Measurements from ENCODE around the gene FBXW8.

The FBXW8 gene

GRCh38 chr12:117037289-117038022 is 126.7 kb downstream of the FBXW8 start:
- TF ChIP-seq CTCF (conservative IDR thresholded peaks at IDR 0.05; ENCODE audit: low read depth, low read length) = no peak
- DNase-seq (ENCODE audit: low read depth) = no peak
- no peak overlapping the region for H3K4me3 ChIP-seq (ENCODE audit: low read length)

GRCh38 chr12:117038023-117038680 is 127.4 kb downstream of the FBXW8 start:
- H3K4me3 ChIP-seq (ENCODE audit: low read length) = no peak overlapping the region

GRCh38 chr12:117038919-117039318 is 128.2 kb downstream of the FBXW8 start:
- no peak for DNase-seq (ENCODE audit: low read depth)
- TF ChIP-seq CTCF (conservative IDR thresholded peaks at IDR 0.05; ENCODE audit: low read depth, low read length) = no peak
- H3K4me3 ChIP-seq (ENCODE audit: low read length) = no peak overlapping the region

More at GRCh38 chr12:117038023-117038680, 127.4 kb downstream of the FBXW8 start:
- TF ChIP-seq CTCF (conservative IDR thresholded peaks at IDR 0.05; ENCODE audit: low read depth, low read length) = no peak
- no peak for DNase-seq (ENCODE audit: low read depth)

- no peak for TF ChIP-seq CTCF (conservative IDR thresholded peaks at IDR 0.05; ENCODE audit: low read depth, low read length)
- H3K4me3 ChIP-seq (ENCODE audit: low read length) = no peak overlapping the region
- DNase-seq (ENCODE audit: low read depth) = no peak
These were observed 129.2 kb downstream of the FBXW8 start for GRCh38 chr12:117039891-117040309.

- TF ChIP-seq CTCF (conservative IDR thresholded peaks at IDR 0.05; ENCODE audit: low read depth, low read length) = no peak
- no peak for DNase-seq (ENCODE audit: low read depth)
- no peak overlapping the region for H3K4me3 ChIP-seq (ENCODE audit: low read length)
These were observed 129.7 kb downstream of the FBXW8 start for GRCh38 chr12:117040496-117040895.

GRCh38 chr12:117041798-117042170 is 131.0 kb downstream of the FBXW8 start:
- no peak for DNase-seq (ENCODE audit: low read depth)
- no peak for TF ChIP-seq CTCF (conservative IDR thresholded peaks at IDR 0.05; ENCODE audit: low read depth, low read length)
- H3K4me3 ChIP-seq (ENCODE audit: low read length) = no peak overlapping the region
